Activated gamma-delta T cell treated with anti-CD3 and anti-CD28 coated beads, Interleukin-2, amount 50 U/mL, for 16 hours (primary cell): Measurements from ENCODE around the gene FRMD4A.

Experiments used
- DNase-seq: peaks from one replicate; pipeline ENCODE4 v3.0.0-alpha.2; 2020; ENCODE audit warnings: low read depth

Gene FRMD4A

GRCh38 chr10:14293526-14293925 lies 37.2 kb downstream of the FRMD4A start:
- DNase-seq: no peak

- no peak for DNase-seq
Observed at GRCh38 chr10:14291296-14291695, 39.4 kb downstream of the FRMD4A start.

GRCh38 chr10:14285941-14286560 lies 44.7 kb downstream of the FRMD4A start:
- no peak for DNase-seq

- no peak for DNase-seq
Observed at GRCh38 chr10:14282276-14282675, 48.4 kb downstream of the FRMD4A start.

GRCh38 chr10:14278533-14278932 lies 52.2 kb downstream of the FRMD4A start:
- no peak for DNase-seq

GRCh38 chr10:14276210-14276609 lies 54.5 kb downstream of the FRMD4A start:
- DNase-seq: no peak

- no peak for DNase-seq
Observed at GRCh38 chr10:14271621-14272020, 59.1 kb downstream of the FRMD4A start.

- no peak for DNase-seq
Observed at GRCh38 chr10:14270370-14270769, 60.4 kb downstream of the FRMD4A start.

GRCh38 chr10:14265709-14266108 lies 65.0 kb downstream of the FRMD4A start:
- DNase-seq: no peak

- DNase-seq: no peak
Observed at GRCh38 chr10:14262836-14263425, 67.8 kb downstream of the FRMD4A start.

- no peak for DNase-seq
Observed at GRCh38 chr10:14261336-14261735, 69.4 kb downstream of the FRMD4A start.

GRCh38 chr10:14259696-14260566 lies 70.8 kb downstream of the FRMD4A start:
- no peak for DNase-seq

GRCh38 chr10:14254368-14254767 lies 76.4 kb downstream of the FRMD4A start:
- no peak for DNase-seq

GRCh38 chr10:14253711-14254110 lies 77.0 kb downstream of the FRMD4A start:
- DNase-seq: no peak

GRCh38 chr10:14253079-14253478 lies 77.6 kb downstream of the FRMD4A start:
- no peak for DNase-seq

GRCh38 chr10:14250496-14251076 lies 80.1 kb downstream of the FRMD4A start:
- no peak for DNase-seq

- DNase-seq: no peak
Observed at GRCh38 chr10:14247377-14248116, 83.2 kb downstream of the FRMD4A start.

- no peak for DNase-seq
Observed at GRCh38 chr10:14244801-14245211, 85.9 kb downstream of the FRMD4A start.

- no peak for DNase-seq
Observed at GRCh38 chr10:14244147-14244546, 86.6 kb downstream of the FRMD4A start.

GRCh38 chr10:14243221-14243620 lies 87.5 kb downstream of the FRMD4A start:
- DNase-seq: no peak

GRCh38 chr10:14241196-14241595 lies 89.5 kb downstream of the FRMD4A start:
- no peak for DNase-seq
